ENCODE measurements around the gene IRAK3.

GRCh38 chr12:66241061-66242043, 52.3 kb downstream of the IRAK3 start:
- TF ChIP-seq EZH2 (IDR thresholded peaks at IDR 0.05; ENCODE audit: borderline replicate concordance, low read depth, low read length, severe bottlenecking) = no peak
- TF ChIP-seq CTCF (IDR thresholded peaks at IDR 0.05; ENCODE audit: borderline replicate concordance, extremely low read depth, low read length, poor library complexity, severe bottlenecking) = no peak
